T-helper 17 cell (primary cell): ENCODE data around the gene RASL11B. TPM values are rescaled to one million over a fixed set of nuclear protein-coding genes. Genes with fewer than 3 reads are reported as not detected.

Experiments
- ATAC-seq: fragments of 150-1000 bp; cut with Tn5 transposase; 2 replicates; pipeline ENCODE4 v1.10.0; 2021; ENCODE audit warnings: mild to moderate bottlenecking, moderate library complexity
- DNase-seq, 3 donors: peaks; one replicate each; pipeline versions ENCODE4 v3.0.0 to v3.0.0-alpha.2; 2020 to 2021
- H3K9me3 ChIP-seq: one replicate; pipeline ENCODE4 v1.7.0; 2013; ENCODE audit warnings: low read length, mild to moderate bottlenecking; ENCODE audit not compliant: control insufficient read depth, poor library complexity, severe bottlenecking
- H3K27ac Mint-ChIP-seq: one replicate; pipeline ENCODE4 v1.8.0; 2022; ENCODE audit warnings: mild to moderate bottlenecking, moderate library complexity, mixed read lengths
- H3K27me3 Mint-ChIP-seq: one replicate; pipeline ENCODE4 v1.8.0; 2022; ENCODE audit warnings: mixed read lengths
- H3K36me3 Mint-ChIP-seq: one replicate; pipeline ENCODE4 v1.8.0; 2022; ENCODE audit warnings: low read depth, mixed read lengths
- H3K4me1 Mint-ChIP-seq: one replicate; pipeline ENCODE4 v1.8.0; 2022; ENCODE audit warnings: mild to moderate bottlenecking, mixed read lengths
- H3K4me3 Mint-ChIP-seq: one replicate; pipeline ENCODE4 v1.8.0; 2022; ENCODE audit warnings: mild to moderate bottlenecking, moderate library complexity, mixed read lengths
- total RNA-seq, 4 donors: library from RNA in 2 of 4; stranded (reverse) in 2 of 4; gene quantifications; one replicate each; pipeline ENCODE4 v1.2.3 and lab custom pipeline; 2022 to 2026

The RASL11B gene
- total RNA-seq, 2 donors from 2014 or later: not detected

GRCh38 chr4:52915730-52916300 is 53.7 kb downstream of the RASL11B start:
- no peak overlapping the region for H3K4me3 Mint-ChIP-seq
- no peak overlapping the region for H3K27ac Mint-ChIP-seq
- no peaks in the 10 kb centered on the region for H3K27me3 Mint-ChIP-seq
- peaks cover 3% of the 10 kb centered on the region for H3K36me3 Mint-ChIP-seq
- peaks cover 4% of the 10 kb centered on the region for H3K4me1 Mint-ChIP-seq
- no peaks in the 10 kb centered on the region for H3K9me3 ChIP-seq
- ATAC-seq: no peak
- DNase-seq: no peak

Other genes starting within 250 kb of the RASL11B start
- gene USP46, start 203.0 kb upstream of the RASL11B start, total RNA-seq: 10 to 100 TPM; 22.5 to 24.0 TPM
- gene ERVMER34-1, start 110.9 kb upstream of the RASL11B start, total RNA-seq: not detected